GM19351 (cell line): ENCODE measurements around the gene CNOT3.
"Not testable (repeated sequence)": the region's sequence is repeated elsewhere in the genome, so short reads cannot be mapped to it uniquely, and the experiment has no call there.

Source experiments
- ATAC-seq: cut with Tn5 transposase; IDR thresholded peaks from one replicate; pipeline ENCODE4 v1.9.1; 2021; ENCODE audit warnings: mild to moderate bottlenecking, moderate library complexity; ENCODE audit not compliant: unreplicated experiment

Gene CNOT3

DNA sequence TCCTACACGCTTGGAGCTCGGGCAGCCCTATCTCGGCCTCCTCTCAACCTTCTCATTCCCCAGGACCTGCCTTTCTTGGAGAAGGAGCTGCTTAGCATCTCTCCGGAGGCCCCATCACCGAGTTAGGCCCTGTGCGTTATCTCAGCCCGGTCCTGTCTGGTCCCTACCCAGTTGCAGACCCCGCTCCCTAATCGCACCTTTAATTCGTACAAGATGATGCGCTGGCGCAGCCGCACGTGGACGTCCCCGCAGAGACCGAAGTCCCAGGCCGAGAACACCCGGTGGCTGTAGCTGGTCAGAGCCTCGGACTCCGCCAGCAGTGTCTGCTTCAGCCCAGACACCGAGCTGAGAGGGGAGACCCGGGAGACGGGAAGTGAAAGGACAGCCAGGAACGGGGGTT lies 27.7 kb downstream of the CNOT3 start:
- no peak for ATAC-seq

DNA sequence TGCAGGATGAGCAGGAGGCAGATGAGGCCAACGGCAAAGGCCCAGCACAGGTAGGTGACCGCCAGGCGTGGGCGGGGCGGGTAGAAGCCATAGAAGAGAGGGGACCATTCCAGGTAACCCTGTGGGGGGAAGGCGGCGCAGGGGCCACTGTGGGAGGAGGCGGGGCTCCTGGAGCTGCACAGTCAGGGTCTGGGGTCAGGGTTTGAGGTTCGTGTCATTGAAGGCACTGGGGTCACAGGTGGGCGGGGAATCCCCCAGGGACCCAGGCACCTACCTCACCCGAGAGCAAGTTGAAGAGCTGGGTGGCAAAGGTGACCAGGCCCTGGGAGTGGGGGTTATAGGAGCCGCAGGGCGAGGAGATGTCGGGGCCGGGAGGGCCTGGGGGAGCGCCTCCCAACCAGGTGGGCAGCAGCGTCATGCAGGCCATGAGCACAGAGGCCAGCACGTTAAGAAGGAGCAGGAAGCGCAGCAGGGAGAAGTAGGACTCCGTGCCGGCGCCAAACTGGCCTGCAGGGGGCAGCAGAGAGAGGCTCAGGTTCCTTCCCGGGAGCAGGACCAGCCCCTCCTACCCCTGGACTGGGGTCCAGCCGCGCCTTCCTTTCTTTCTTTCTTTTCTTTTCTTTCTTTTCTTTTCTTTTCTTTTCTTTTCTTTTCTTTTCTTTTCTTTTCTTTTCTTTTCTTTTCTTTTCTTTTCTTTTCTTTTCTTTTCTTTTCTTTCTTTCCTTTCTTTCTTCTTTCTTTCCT lies 30.8 kb downstream of the CNOT3 start:
- no peak for ATAC-seq

DNA sequence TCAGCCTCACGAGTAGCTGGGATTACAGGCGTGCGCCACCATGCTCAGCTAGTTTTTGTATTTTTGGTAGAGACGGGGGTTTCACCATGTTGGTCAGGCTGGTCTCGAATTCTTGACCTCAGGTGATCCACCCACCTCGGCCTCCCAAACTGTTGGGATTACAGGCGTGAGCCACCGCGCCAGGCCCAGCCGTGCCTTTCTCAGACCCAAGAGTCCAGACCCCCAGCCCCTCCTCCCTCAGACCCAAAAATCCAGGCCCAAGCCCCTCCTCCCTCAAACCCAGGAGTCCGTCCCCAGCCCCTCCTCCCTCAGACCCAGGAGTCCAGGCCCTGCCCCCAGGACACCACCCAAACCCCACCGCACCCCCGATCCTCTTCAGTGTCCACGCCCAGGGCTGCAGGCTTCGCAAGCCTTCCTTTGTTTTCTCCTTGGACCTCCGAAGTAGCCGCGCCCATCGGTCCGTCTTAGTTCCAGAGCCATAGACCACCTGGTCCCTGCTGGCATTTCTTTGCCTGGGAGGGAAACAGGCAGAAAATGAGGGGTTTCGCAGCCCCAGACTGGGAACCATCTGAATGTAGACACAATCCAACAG lies 31.7 kb downstream of the CNOT3 start:
- no peak for ATAC-seq

DNA sequence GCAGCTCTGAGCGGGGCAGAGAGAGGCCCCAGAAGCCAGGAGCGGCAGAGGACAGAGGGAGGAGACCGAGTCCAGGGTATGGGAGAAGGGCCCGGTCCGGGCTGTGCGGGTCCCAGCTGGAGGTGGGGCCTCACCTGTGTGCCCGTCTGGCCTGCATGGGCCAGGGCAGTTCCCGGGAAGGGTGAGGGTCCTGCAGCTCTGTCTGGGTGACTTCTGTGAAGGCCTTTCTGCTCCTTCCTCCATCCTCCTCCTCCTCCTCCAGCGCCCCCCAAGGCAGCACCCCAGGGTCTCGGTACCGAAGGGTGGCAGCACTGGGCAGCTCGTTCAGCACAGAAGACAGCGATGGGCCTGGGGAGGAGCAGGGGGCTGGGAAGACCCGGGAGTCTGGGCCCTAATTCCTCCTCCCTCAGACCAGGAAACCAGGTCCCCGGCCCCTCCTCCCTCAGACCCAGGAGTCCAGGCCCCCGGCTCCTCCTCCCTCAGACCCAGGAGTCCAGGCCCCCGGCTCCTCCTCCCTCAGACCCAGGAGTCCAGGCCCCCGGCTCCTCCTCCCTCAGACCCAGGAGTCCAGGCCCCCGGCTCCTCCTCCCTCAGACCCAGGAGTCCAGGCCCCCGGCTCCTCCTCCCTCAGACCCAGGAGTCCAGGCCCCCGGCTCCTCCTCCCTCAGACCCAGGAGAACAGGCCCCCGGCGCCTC lies 34.3 kb downstream of the CNOT3 start:
- not testable (repeated sequence) for ATAC-seq

DNA sequence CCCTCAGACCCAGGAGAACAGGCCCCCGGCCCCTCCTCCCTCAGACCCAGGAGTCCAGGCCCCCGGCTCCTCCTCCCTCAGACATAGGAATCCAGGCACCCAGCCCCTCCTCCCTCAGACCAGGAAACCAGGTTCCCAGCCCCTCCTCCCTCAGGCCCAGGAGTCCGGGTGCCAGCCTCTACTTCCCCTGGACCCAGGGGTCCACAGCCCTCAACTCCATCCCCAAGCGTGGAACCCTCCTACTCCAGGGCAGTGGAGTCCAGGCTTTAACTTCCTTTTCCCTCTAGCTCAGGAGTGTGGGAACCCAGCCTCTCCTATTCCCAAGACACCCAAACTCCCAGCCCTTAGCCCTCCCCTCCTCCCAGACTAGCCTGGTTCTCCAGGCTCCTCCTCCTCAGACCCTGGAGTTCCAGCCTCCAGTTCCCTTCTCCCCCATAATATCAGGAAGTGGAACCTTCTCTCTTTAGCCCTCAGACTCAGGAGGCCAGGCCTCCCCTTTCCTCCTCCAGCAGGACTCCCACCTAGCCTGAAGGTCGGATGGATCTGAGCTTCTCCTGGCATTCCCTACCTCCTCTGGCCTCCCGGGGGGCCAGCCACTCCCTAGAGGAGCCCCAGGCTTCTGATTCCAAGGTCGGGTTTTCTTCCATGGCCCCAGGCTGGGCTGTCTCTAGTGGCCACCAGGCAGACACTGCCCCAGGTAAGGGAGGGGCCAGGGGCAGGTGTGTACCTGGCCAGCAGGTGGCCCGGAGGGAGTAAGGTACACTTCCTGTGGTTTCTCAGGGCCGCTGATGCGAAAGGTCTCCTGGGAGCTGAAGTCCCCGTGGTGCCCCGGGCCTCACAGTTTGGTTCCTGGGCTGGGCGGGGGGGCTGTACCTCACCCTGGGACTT lies 35.2 kb downstream of the CNOT3 start, which contains the start of gene TMC4:
TMC4 (minus strand) TSS at position 690 of the 888 bp plus-strand sequence; CDS start at position 647, 43 bp downstream.
- no peak for ATAC-seq

DNA sequence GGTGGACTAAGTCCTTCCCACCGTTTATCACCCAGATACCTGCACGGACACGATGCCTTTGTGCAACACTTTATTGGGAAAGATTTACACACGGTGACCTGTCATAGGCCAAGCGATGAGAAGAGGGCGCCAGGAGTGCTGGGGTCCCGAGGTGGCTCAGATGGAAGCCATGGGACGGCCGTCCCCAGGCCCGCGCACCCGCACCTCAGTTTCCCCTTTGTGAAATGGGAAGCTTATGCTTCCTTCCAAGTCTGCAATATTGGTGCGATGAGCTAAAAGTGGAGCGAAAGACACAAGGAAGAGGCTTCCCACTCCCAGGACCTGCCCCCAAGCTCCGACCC lies 35.8 kb downstream of the CNOT3 start:
- no peak for ATAC-seq

DNA sequence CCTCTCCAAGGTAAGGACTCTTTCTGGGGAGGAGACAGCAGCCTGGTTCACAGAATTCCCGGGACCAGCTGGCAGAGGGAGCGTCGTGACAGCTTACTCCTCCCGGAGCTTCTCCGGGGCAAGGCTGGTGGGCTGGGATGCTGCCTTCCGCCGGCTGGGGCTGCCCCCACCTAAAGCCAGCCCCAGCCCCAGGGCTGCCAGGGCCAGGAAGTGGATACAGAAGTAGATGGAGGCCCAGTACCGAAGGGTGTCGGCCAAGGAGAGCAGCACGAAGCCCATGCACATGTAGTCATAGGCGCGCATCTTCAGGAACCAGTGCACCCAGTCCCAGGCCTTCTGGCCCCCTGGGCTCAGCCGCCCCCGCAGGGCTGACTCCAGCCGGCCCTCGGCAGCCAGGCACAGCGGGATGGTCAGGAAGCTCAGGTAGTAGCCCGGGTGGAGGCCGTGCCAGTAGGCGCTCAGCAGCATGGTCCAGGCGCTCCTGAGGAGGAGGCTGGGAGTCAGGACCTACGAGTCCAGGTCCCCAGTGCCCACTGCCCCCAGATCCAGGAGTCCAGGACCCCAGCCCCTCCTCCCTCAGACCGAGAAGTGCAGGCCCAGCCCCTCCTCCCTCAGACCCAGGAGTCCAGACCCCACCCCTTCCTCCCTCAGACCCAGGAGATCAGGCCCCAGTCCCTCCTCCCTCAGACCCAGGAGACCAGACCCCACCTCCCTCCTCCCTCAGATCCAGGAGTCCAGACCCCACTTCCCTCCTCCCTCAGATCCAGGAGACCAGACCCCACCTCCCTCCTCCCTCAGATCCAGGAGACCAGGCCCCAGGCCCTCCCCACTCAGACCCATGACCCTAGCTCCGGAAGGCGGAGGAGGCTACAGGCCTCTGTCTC lies 36.6 kb downstream of the CNOT3 start:
- ATAC-seq, result no peak

DNA sequence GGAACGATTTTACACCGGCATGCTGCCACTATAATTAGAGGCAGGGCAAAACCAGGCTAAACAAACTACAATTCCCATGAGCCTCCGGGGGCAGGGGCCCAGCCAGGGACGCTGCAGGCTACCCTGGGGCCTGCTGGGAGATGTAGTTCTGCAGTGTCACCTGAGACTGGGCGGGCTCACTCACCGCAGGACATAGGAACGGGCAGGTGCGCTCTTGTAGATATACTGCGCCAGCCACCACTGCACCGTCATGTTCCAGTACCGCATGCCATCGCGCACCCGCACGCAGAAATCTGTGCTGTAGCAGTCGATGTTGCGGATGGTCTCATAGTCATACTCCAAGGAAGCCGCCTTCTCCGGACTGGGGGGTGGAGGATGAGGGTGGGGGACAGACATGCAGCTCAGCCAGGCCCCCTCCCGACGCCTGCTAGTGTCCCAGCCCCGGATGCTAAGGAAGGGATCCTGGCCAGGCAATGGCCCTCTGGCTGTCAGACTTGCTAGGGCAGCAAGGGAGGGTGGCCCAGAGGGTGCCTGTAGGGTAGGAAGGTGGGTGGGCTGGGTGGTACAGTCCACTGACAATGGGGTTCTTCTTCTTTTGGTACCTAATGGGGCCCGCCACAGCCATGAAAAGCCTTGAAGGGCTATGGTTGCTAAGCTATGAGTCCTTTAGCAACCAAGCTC lies 41.2 kb downstream of the CNOT3 start:
- ATAC-seq, result no peak

DNA sequence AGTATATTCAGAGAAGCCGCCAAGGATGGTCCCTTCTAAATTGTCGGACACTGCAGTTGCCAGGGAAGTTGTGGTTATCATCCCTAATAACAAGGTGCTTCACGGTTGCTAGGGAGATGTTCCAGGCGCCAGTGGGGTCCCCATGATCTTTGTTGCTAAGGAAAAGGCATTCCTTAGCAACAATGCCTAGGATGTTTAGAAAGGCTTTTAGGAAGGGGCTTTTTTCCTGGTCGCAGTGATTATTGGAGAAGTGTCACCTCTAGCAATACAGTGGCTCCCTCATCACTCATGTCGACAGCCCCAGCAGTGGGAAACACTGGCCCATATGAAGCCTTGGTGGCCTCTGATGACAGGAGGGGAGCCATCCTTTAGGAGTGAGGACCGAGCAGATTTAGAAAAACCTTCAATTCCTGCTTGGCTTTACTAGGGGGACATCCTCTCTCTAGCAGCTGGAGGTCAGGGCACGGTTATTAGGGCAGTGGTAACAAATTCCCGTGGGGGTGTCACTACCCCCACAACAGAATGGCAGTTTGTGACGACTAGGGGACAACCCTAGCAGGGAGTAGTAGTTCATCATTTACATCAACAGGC lies 41.8 kb downstream of the CNOT3 start:
- ATAC-seq, result no peak

DNA sequence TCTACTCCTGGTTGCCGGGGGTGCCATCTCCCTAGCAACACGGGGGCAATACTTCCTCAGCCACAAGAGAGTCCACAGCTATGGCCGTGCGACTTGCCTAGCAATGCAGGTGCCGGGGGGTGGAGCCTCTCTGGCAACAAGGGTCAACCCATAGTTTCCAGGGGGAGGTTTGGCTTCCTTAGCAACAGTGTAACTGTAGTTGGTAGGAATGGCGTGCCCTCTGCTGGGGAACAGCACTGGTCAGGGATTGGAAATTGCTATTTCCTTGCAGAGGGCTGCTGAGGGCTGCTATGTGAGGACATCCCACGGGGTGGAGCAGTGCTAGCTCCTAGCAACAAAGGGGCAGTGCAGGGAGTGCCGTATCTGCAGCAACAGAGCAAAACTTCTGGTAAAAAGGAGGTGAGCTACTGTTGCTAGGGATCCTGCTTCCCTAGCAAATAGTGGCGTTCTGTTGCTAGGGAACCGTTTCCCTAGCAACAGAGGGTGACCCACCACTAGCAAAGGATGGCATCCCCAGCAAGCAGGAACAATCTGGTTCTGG lies 42.4 kb downstream of the CNOT3 start:
- no peak for ATAC-seq

DNA sequence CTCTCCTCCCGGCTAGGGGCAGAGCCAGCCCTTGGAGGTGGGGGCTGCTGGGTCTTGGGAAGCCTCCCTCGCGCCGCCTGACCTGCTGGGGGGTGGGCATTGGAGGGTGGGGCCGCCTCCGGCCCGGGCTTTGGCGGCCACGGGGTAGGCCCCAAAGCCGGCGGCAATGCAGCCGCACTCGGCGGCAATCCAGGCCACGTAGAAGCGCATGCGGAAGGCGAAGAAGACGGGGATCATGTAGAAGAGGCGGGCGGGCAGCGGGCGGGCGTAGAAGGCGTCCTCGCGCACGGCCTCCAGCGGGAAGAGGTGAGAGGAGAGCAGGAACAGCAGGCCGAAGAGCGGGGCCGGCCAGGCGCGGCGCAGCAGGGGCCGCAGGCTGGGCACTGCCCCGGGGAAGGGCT lies 43.1 kb downstream of the CNOT3 start:
- ATAC-seq, result no peak

DNA sequence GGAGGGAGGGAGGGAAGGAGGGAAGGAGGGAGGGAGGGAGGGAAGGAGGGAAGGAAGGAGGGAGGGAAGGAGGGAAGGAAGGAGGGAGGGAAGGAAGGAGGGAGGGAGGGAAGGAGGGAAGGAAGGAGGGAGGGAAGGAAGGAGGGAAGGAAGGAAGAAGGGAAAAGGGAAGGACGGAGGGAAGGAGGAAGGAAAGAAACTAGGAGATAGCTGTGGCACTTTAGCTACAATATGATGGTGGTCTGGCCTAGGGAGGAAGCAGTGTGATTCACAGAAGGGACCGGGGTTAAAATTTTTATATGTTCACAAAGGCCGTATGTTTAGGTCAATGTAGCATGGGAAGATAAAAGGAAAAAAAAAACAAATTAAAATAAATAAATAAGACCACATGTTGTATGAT lies 44.3 kb downstream of the CNOT3 start:
- ATAC-seq, result not testable (repeated sequence)

DNA sequence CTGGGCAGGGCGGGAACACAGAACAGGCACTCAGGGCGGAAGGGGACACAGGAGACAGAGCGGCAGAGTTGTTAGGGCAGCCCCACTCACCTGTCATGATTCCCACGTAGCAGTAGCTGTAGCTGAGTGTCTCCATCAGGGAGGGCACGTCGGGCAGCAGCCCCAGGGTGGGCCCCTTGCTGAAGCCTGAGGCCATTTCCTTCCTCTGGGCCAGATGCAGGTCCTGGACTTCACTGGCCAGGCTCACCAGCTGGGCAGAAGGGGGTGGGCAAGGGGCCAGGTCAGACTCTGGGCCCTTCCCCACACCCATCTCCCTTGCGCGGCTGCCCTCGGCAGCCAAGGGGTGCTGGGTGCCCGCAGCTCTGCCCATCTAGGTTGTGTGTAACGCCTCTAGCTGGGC lies 45.9 kb downstream of the CNOT3 start:
- ATAC-seq, result no peak

DNA sequence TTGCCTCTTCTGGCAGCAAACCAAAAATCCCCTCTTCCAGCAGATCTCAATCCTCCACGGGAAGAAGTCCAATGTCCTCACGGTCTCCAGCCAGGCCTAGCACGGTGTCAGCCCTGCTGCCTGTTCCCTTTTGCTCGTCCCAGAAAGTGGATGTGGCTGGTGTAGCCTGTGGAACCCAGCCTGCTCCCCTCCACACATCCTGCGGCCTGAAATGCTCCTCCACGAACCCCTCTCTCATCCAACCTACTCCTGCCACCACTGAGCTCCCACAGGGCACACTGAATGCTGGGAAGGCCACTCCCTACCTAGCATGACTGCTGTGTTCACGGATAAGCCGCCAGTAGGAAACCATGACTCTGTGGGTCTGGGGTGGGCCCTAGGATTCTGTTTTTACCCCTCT lies 48.8 kb downstream of the CNOT3 start:
- ATAC-seq, result no peak

DNA sequence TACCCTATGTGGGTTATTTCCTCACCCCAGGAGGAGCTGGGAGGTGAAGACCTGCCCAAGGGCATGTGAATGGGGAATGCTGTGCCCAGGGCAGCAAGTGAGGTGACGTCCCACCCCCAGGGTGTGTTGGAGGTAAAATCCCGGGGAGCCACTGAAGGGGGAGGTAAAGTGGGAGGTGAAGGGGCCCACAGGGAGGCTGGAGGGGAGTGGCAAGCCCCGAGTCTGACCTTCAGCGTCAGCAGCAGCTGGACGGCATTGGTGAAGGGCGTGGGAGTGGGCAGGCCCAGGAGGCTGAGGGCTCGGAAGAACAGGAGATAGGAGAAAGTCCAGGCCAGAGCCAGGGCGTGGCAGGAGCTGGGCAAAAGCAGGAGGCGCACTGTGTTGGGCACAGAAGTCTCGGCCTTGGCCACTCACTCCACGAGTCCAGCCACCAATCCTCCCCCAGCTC lies 49.4 kb downstream of the CNOT3 start:
- no peak for ATAC-seq

DNA sequence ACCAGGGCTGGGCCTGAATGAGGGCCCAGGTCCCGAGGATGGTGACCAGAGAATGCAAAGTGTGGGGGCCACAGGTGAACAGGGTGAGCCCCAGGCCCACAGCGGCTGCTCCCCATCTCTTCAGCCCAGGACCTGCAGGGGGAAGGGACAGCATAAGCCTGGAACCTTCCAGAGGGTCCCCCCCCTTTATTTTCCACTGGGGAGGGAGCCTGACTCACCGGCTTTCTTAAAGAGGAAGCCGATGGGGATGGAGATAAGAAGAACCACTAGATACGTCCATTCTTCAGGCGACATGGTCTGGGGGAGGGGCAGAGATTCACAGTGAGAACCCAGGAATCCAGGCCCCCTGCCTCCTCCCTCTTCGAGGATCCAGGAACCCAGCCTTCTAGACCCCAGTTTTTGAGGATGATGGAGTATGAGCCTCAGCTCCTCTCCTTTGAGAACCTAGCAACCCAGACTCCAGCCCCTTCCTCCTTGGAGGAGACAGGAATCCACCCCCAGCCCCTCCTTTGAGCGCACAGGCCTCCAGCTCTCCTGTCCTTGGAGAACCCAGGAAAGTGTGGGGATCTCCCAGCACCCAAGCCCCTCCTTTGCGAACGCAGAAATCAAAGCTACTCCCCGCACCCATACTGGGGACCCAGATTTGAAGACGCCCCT lies 50.8 kb downstream of the CNOT3 start:
- no peak for ATAC-seq

DNA sequence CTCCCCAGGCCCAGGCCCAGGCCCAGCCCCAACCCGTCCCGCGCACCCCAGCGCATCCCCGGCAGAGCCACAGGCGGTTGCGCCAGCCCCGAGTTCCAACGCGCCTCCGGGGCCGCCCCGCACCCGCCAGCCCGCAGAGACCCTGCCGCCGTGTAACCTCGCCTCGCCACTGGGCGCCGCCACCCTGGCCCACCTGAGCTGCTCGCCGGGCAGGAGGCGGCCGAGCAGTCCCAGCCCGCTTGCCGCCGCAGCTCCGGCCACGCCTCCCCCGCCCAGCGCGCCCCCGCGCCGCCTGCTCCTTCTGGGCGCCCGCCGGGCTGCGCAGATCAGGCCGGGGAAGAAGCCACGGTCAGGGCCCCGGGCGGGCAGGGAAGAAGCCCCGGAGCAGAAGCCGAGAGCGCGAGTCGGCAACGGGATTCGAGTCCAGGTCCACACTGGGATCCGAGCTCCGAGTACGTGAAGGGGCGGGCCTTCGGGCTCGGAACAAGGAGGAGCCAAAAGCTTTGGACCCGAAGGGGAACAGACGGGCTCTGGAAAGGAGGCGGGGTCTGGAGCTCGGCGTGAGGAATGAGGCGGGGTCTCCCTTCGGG lies 51.7 kb downstream of the CNOT3 start, which contains the start of gene MBOAT7:
MBOAT7 (minus strand) TSS at position 436 of the 590 bp plus-strand sequence. CDS start 1,072 bp downstream, outside the sequence.
- ATAC-seq, result peak; percentile 20
